Activated naive CD4-positive, alpha-beta T cell (primary cell): ENCODE data around the gene GSK3B.

ENCODE experiments used
- DNase-seq, 4 experiments: peaks; one replicate each; lab custom pipeline; 2025; lab: John Stamatoyannopoulos, UW

Gene GSK3B

GRCh38 chr3:119883461-119884160 is 210.6 kb downstream of the GSK3B start:
- no peak for DNase-seq

GRCh38 chr3:119880966-119881365 is 213.3 kb downstream of the GSK3B start:
- no peak for DNase-seq

DNA sequence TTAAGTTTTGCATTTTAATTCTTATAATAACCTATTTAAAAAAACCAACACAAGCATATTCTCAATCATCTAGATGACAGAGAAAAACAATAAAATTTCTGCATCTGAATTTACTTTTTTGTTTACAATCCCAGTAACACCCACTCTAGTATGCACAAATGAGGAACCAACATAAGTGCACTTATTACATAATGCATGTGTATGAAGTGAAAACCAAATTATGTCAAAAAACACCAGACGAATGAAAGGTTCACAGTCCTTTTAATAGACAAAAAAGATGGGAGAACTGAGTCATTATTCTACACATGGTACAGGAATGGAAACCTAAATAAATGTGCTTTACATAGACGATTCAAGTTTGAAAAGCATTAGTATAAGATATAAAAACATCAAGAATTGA is 220.6 kb downstream of the GSK3B start:
- DNase-seq = no peak

DNA sequence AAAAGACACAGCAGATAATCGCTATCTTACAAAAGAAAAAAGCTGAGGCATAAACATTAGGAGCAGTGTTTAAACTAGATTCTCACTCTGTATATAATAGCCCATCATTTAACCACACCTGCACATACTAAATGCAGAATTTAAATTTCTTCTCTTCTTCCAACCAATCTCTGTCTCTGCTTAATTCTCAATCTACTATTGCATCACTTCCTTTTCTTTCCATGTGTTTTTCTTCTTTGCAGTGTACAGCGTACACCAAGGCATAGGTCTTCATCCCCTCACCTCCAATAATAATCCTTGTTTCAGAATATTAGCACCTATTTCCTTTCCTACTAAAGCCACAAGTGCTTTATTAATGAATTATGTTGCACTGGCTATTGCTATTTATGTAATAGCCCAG is 221.5 kb downstream of the GSK3B start:
- DNase-seq = no peak

GRCh38 chr3:119871571-119871970 is 222.7 kb downstream of the GSK3B start:
- DNase-seq = no peak

DNA sequence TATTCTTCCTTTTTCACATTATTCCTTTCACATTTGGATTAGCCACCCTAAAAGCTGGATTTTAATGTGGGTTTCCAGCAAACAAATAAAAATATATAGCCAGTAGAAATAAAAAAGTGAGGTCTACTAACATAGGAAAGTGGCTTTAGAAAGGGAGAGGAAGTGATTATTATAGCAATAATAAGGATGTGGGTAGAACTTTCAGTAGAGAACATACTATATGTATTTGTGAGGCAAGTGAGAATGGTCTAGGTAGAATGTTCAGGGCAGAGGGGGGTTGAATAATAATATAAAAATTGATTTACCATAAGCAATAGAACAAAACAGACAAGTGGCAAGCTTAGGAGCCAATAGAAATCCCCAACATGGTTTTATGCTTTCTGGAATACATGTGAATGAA is 223.7 kb downstream of the GSK3B start:
- DNase-seq = no peak

- DNase-seq = no peak
These were observed 229.8 kb downstream of the GSK3B start for GRCh38 chr3:119864476-119864875.

DNA sequence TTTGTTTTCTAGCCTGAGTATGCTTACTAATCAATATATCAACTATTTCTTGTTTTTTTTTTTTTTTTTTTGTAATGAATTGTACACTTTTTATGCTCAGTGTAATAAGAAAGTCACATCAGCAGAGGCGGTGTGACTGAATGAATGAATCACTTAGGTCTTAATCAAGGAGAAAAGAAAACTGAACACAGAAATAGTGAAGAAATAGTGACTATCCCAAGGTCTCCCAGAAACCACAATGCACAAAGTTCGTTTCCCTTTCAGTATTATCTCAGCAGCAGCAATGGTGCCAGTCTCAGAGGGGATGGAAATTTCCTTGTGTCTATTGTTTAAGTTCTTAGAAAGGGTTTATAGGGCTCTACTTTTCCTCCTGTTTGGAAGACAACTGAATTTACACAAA is 231.6 kb downstream of the GSK3B start:
- DNase-seq = no peak

- no peak for DNase-seq
These were observed 232.6 kb downstream of the GSK3B start for GRCh38 chr3:119861681-119862080.

DNA sequence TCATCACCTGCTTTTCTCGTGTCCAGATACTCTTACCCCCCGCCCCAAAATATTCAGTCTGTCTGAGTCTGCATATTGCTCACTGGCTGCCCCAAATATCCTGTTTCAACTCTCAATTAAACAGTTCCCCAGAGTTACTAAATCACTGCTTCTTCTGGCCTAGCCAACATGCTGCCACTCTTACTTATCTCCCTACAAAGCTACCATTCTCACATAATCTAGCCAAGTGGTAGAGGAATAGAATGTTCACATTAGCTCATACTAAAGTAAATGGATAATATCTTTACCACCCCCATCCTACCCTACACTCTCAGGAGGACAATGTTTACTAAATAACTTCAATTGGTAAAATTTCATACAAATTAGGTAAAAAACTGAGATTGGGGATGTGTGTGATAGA is 234.5 kb downstream of the GSK3B start:
- no peak for DNase-seq

GRCh38 chr3:119858957-119859356 is 235.3 kb downstream of the GSK3B start:
- DNase-seq = no peak

GRCh38 chr3:119856695-119857094 is 237.6 kb downstream of the GSK3B start:
- DNase-seq = no peak

DNA sequence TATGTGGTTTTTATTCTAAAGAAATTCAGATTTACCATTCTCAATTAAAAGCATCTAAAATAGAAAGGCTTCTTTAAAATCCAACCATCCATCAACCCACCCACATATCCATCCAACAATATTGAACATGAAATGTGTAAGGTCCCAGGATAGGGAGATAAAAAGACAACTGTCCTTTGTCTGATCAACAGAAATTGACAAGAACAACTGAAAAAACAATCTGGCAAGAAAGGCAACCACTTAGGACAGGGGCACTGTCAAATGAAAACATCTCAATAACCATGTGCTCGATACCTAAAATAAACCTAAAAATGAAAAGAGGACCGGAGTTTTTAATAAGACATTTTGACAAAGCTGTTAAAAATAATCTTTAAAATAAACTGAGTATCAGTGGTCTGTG is 245.1 kb downstream of the GSK3B start:
- no peak for DNase-seq

GRCh38 chr3:119841808-119842471 is 252.3 kb downstream of the GSK3B start:
- no peak for DNase-seq

- no peak for DNase-seq
These were observed 258.7 kb downstream of the GSK3B start for GRCh38 chr3:119835556-119835955.

DNA sequence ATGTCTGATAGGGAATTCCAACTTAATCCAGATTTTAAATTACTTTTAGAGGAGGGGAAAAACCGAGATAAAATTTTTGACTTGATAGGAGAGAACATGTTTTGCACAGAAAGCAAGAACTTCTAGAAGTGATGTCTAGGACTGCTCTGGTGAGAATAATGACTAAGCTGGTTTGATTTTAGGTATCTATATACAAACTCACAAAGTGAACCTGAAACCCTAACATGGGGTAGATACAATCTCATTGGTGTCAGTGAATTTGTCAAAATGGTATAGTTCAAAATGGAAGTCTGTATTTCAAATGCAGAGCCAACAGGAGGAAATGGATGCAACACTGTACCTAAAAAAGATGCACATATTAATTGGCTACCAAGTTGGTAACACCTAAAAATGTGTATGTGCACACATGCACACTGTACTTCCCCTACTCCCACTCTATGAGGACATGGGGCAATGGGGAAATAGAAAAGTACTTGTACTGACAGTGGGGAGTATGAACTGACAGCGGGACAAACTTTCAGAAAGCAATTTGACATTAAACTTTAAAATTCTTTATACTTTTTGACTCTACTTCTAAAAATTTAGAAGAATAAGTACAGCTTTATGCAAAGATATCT is 259.4 kb downstream of the GSK3B start:
- DNase-seq = no peak

GRCh38 chr3:119831941-119832371 is 262.3 kb downstream of the GSK3B start:
- DNase-seq = no peak

DNA sequence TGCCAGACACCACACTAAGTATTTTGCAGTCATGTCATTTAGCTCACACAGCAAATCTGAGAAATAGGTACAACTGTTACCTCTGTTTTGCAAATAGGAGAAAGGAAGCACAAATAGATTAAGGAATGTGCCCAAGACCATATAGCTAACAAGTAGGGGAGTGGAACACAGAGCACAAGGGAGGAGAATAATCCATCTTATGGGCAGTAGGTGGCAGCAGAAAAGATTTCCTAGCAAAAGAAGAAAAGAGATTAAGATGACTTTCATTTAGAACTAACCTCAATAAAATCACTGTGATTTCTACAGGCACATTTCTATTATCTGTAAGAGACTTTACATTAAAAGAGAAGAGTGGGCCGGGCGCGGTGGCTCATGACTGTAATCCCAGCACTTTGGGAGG is 263.2 kb downstream of the GSK3B start:
- no peak for DNase-seq

- DNase-seq = no peak
These were observed 264.8 kb downstream of the GSK3B start for GRCh38 chr3:119829420-119829819.

- DNase-seq = no peak
These were observed 267.3 kb downstream of the GSK3B start for GRCh38 chr3:119826711-119827608.

DNA sequence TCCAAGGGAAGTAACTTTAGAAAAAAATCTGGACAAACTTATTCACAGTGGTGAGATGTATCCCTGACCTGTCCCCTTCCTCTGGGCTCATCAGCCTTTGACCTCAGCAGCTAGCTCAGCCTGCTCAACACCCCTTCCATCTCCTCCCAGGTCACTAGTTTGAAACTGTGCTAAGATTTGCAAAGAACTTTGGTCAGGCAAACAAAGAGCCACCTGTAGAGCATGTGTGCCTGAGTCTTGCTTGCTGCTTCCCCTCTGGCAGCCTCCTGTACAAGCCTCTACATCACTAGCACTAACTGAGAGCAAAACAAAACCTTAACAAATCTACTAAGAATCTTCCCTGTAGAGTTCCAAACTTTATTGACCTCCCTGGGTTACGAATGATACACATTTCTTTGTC is 268.4 kb downstream of the GSK3B start:
- DNase-seq = no peak

DNA sequence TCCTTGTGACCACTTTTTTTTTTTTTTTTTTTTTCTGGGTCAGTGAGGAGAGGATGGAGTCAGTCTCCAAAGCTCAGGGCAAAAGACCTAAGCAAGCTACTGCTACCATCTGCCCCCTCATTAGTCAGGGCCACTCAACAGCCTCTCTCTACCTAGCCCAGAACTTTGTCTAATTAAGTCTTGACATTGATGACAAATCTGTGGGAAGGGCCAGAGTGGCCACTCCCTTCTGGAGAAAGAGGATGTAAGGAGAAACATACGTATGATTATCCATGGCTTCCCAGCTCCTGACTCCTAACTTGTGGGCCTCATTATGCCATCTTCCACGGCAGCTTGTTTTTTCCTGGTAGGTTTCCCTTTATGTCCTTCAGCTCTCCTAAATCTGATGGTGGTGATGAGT is 274.4 kb downstream of the GSK3B start:
- DNase-seq = no peak
